Smooth muscle cell (in vitro differentiated cells): ENCODE data around the gene SLC6A19. TPM values are rescaled to one million over a fixed set of nuclear protein-coding genes. Genes with fewer than 3 reads are reported as not detected.

Source experiments
- DNase-seq: peaks from one replicate; lab custom pipeline; 2025; ENCODE audit not compliant: unreplicated experiment; lab: John Stamatoyannopoulos, UW
- H2AFZ ChIP-seq: fragments of 200-600 bp; sonication (generic); 2 replicates; pipeline ENCODE4 v1.6.0; 2016; ENCODE audit warnings: antibody characterized with exemption, low read depth, mild to moderate bottlenecking
- H3F3A ChIP-seq: fragments of 200-600 bp; sonication (generic); 2 replicates; pipeline ENCODE4 v1.6.0; 2017; ENCODE audit warnings: antibody characterized with exemption, low read depth
- H3K27ac ChIP-seq: fragments of 200-600 bp; sonication (generic); 2 replicates; pipeline ENCODE4 v1.5.1; 2016; ENCODE audit warnings: low read depth, mild to moderate bottlenecking
- H3K27me3 ChIP-seq: fragments of 200-600 bp; sonication (generic); 2 replicates; pipeline ENCODE4 v1.6.1; 2016; ENCODE audit warnings: low read depth, mild to moderate bottlenecking
- H3K36me3 ChIP-seq: fragments of 200-600 bp; sonication (generic); 2 replicates; pipeline ENCODE4 v1.5.1; 2016; ENCODE audit warnings: low read depth
- H3K4me1 ChIP-seq: fragments of 200-600 bp; sonication (generic); 2 replicates; pipeline ENCODE4 v1.5.1; 2016; ENCODE audit warnings: low read depth
- H3K4me2 ChIP-seq: fragments of 200-600 bp; sonication (generic); 2 replicates; pipeline ENCODE4 v1.6.0; 2016; ENCODE audit warnings: mild to moderate bottlenecking
- H3K4me3 ChIP-seq: fragments of 200-600 bp; sonication (generic); 2 replicates; pipeline ENCODE4 v1.5.1; 2016; ENCODE audit warnings: mild to moderate bottlenecking
- H3K79me2 ChIP-seq: fragments of 200-600 bp; sonication (generic); 2 replicates; pipeline ENCODE4 v1.6.0; 2016; ENCODE audit warnings: low read depth, mild to moderate bottlenecking
- H3K9ac ChIP-seq: fragments of 200-600 bp; sonication (generic); 2 replicates; pipeline ENCODE4 v1.6.0; 2016; ENCODE audit warnings: low read depth
- H3K9me3 ChIP-seq: fragments of 200-600 bp; sonication (generic); replicated peaks from 2 replicates; pipeline ENCODE4 v1.5.1; 2016; ENCODE audit warnings: low read depth
- H4K20me1 ChIP-seq: fragments of 200-600 bp; sonication (generic); 2 replicates; pipeline ENCODE4 v1.6.0; 2016; ENCODE audit warnings: low read depth
- CTCF ChIP-seq: fragments of 200-600 bp; sonication (generic); IDR thresholded peaks from 2 replicates; pipeline ENCODE4 v1.5.1; 2017; ENCODE audit warnings: borderline replicate concordance, mild to moderate bottlenecking, antibody characterized with exemption; ENCODE audit not compliant: insufficient read depth, poor library complexity, severe bottlenecking
- WGBS: methylation state at CpG from one replicate; pipeline ENCODE4 v1.1.7; 2016; ENCODE audit warnings: low lambda C conversion rate; 5-methylcytosine and 5-hydroxymethylcytosine counted together
- polyA plus RNA-seq: library from polyadenylated mRNA; unstranded; fragments of >200 nt; fragmentation: Nextera tagmentation; extraction: Ambion mirVana; gene quantifications from 2 replicates; pipeline ENCODE4 v1.2.1, GENCODE V29; 2016
- total RNA-seq: library from RNA; depleted of rRNA; stranded (reverse); fragments of >200 nt; gene quantifications from 2 replicates; pipeline ENCODE4 v1.2.3, GENCODE V29; 2014

The SLC6A19 gene
- total and polyA plus RNA-seq, 2 experiments from 2014 or later = not detected

- Histone ChIP-seq H3K27me3 (no peaks in the 10 kb centered on the region), H3K4me2 (no peak overlapping the region), H3K4me1 (no peaks in the 10 kb centered on the region), H3K9ac (no peak overlapping the region), H3K4me3 (no peak overlapping the region), H2AFZ (no peak overlapping the region), H3K27ac (no peak overlapping the region), H3K9me3 (no peaks in the 10 kb centered on the region), H4K20me1 (no peaks in the 10 kb centered on the region), H3K36me3 (no peaks in the 10 kb centered on the region), H3K79me2 (no peaks in the 10 kb centered on the region), H3F3A (no peaks in the 10 kb centered on the region)
- 96% methylated on average over 9 of the region's 9 CpGs for WGBS
- no peak for TF ChIP-seq CTCF
- no peak for DNase-seq
Observed at GRCh38 chr5:1222147-1222546, 20.8 kb downstream of the SLC6A19 start.

GRCh38 chr5:1222621-1223277 lies 21.4 kb downstream of the SLC6A19 start:
- H3K79me2 ChIP-seq = no peaks in the 10 kb centered on the region
- WGBS = 93% methylated on average over 27 of the region's 27 CpGs
- H3K9me3 ChIP-seq = no peaks in the 10 kb centered on the region
- no peaks in the 10 kb centered on the region for H4K20me1 ChIP-seq
- no peaks in the 10 kb centered on the region for H3K4me1 ChIP-seq
- no peaks in the 10 kb centered on the region for H3K27me3 ChIP-seq
- no peaks in the 10 kb centered on the region for H3F3A ChIP-seq
- no peak for DNase-seq
- no peak overlapping the region for H3K9ac ChIP-seq
- no peak overlapping the region for H3K4me2 ChIP-seq
- no peaks in the 10 kb centered on the region for H3K36me3 ChIP-seq
- TF ChIP-seq CTCF = no peak
- H3K4me3 ChIP-seq = no peak overlapping the region
- no peak overlapping the region for H3K27ac ChIP-seq
- no peak overlapping the region for H2AFZ ChIP-seq

GRCh38 chr5:1223278-1223670 lies 21.9 kb downstream of the SLC6A19 start:
- WGBS = 93% methylated on average over 12 of the region's 12 CpGs
- H3K9me3 ChIP-seq = no peaks in the 10 kb centered on the region
- H3K4me2 ChIP-seq = no peak overlapping the region
- H3K79me2 ChIP-seq = no peaks in the 10 kb centered on the region
- H2AFZ ChIP-seq = no peak overlapping the region
- H3K36me3 ChIP-seq = no peaks in the 10 kb centered on the region
- no peak for TF ChIP-seq CTCF
- no peaks in the 10 kb centered on the region for H4K20me1 ChIP-seq
- no peaks in the 10 kb centered on the region for H3K4me1 ChIP-seq
- no peaks in the 10 kb centered on the region for H3F3A ChIP-seq
- no peak overlapping the region for H3K4me3 ChIP-seq
- H3K9ac ChIP-seq = no peak overlapping the region
- no peak for DNase-seq
- no peak overlapping the region for H3K27ac ChIP-seq
- no peaks in the 10 kb centered on the region for H3K27me3 ChIP-seq

GRCh38 chr5:1224631-1225030 lies 23.2 kb downstream of the SLC6A19 start:
- Histone ChIP-seq H3K27me3 (no peaks in the 10 kb centered on the region), H3K4me3 (no peak overlapping the region), H3K9ac (no peak overlapping the region), H3K79me2 (no peaks in the 10 kb centered on the region), H4K20me1 (no peaks in the 10 kb centered on the region), H3K36me3 (no peaks in the 10 kb centered on the region), H3K4me1 (no peaks in the 10 kb centered on the region), H3F3A (no peaks in the 10 kb centered on the region), H3K4me2 (no peak overlapping the region), H3K9me3 (no peaks in the 10 kb centered on the region), H2AFZ (no peak overlapping the region), H3K27ac (no peak overlapping the region)
- WGBS = 94% methylated on average over 15 of the region's 15 CpGs
- no peak for DNase-seq
- TF ChIP-seq CTCF = no peak
